CD14-positive monocyte (primary cell): Measurements from ENCODE around the gene PEX19. TPM values are rescaled to one million over a fixed set of nuclear protein-coding genes. Genes with fewer than 3 reads are reported as not detected.

Experiments used
- DNase-seq, 3 donors: peaks; one replicate each; pipeline ENCODE4 v3.0.0-alpha.2; 2011 to 2022
- H2AFZ ChIP-seq: 2 replicates; pipeline ENCODE4 v1.6.0; 2012; ENCODE audit warnings: mild to moderate bottlenecking, low read depth, low read length, inconsistent platforms; ENCODE audit not compliant: insufficient read depth, poor library complexity, severe bottlenecking
- H3K27ac ChIP-seq, 2 donors: 1 replicate in 1 of 2; 2 replicates in 1 of 2; pipeline ENCODE4 v1.5.1; 2012 to 2013; ENCODE audit warnings: low read length in 2 of 2, control low read depth in 1 of 2, inconsistent platforms in 1 of 2, low read depth in 1 of 2, mild to moderate bottlenecking in 1 of 2
- H3K27me3 ChIP-seq, 2 donors: one replicate each; pipeline versions ENCODE4 v1.6.0 to v1.6.1; 2011 to 2013; ENCODE audit warnings: low read length in 2 of 2; ENCODE audit not compliant: control insufficient read depth in 2 of 2, insufficient read depth in 2 of 2
- H3K36me3 ChIP-seq, 2 donors: replicated peaks in 1 of 2; 1 replicate in 1 of 2; 2 replicates in 1 of 2; pipeline versions ENCODE4 v1.5.1 to v1.6.1; 2012 to 2013; ENCODE audit warnings: low read length in 2 of 2, control low read depth in 1 of 2, inconsistent platforms in 1 of 2, mild to moderate bottlenecking in 1 of 2; ENCODE audit not compliant: insufficient read depth in 2 of 2, control insufficient read depth in 1 of 2
- H3K4me1 ChIP-seq, 2 donors: 1 replicate in 1 of 2; 2 replicates in 1 of 2; pipeline versions ENCODE4 v1.5.1 to v1.6.1; 2012 to 2013; ENCODE audit warnings: low read length in 2 of 2, control low read depth in 1 of 2, inconsistent platforms in 1 of 2, mild to moderate bottlenecking in 1 of 2, moderate library complexity in 1 of 2; ENCODE audit not compliant: insufficient read depth in 2 of 2, control insufficient read depth in 1 of 2
- H3K4me2 ChIP-seq: replicated peaks from 2 replicates; pipeline ENCODE3; 2012; ENCODE audit warnings: low read length, moderate library complexity, mild to moderate bottlenecking; ENCODE audit not compliant: poor library complexity, severe bottlenecking; ENCODE audit errors: extremely low read depth
- H3K4me3 ChIP-seq, 3 experiments: fragments of 200-600 bp in 1 of 3; sonication (generic) in 1 of 3; replicated peaks in 1 of 3; 1 replicate in 2 of 3; 2 replicates in 1 of 3; pipeline ENCODE4 v1.5.1; 2011 to 2013; ENCODE audit warnings: low read length in 3 of 3, mild to moderate bottlenecking in 3 of 3, control low read depth in 2 of 3, low read depth in 2 of 3, inconsistent platforms in 1 of 3, moderate library complexity in 1 of 3
- H3K79me2 ChIP-seq: 2 replicates; pipeline ENCODE4 v1.6.0; 2012; ENCODE audit warnings: mild to moderate bottlenecking, control low read depth, inconsistent platforms, low read length, moderate library complexity; ENCODE audit not compliant: insufficient read depth
- H3K9ac ChIP-seq: 2 replicates; pipeline ENCODE4 v1.6.0; 2017; ENCODE audit warnings: low read length, mild to moderate bottlenecking; ENCODE audit not compliant: insufficient read depth, poor library complexity, severe bottlenecking
- H3K9me3 ChIP-seq, 2 donors: replicated peaks in 1 of 2; 1 replicate in 1 of 2; 2 replicates in 1 of 2; pipeline versions ENCODE4 v1.5.1 to v1.6.1; 2012 to 2013; ENCODE audit warnings: low read length in 2 of 2, control low read depth in 1 of 2; ENCODE audit not compliant: control insufficient read depth in 1 of 2, insufficient read depth in 1 of 2
- H4K20me1 ChIP-seq: 2 replicates; pipeline ENCODE4 v1.6.0; 2012; ENCODE audit warnings: mild to moderate bottlenecking, low read length, control low read depth, moderate library complexity; ENCODE audit not compliant: insufficient read depth
- H3K27ac Mint-ChIP-seq, 7 donors: one replicate each; pipeline ENCODE4 v1.8.0; 2020; ENCODE audit warnings: mild to moderate bottlenecking in 7 of 7, mixed read lengths in 7 of 7, moderate library complexity in 6 of 7, inconsistent platforms in 2 of 7
- H3K27me3 Mint-ChIP-seq, 3 donors: one replicate each; pipeline ENCODE4 v1.8.0; 2021 to 2022; ENCODE audit warnings: low read depth in 3 of 3, mild to moderate bottlenecking in 3 of 3, mixed read lengths in 3 of 3, moderate library complexity in 3 of 3, inconsistent platforms in 1 of 3
- H3K36me3 Mint-ChIP-seq, 2 donors: one replicate each; pipeline ENCODE4 v1.8.0; 2020; ENCODE audit warnings: mixed read lengths in 2 of 2, inconsistent platforms in 1 of 2, mild to moderate bottlenecking in 1 of 2
- H3K4me1 Mint-ChIP-seq: one replicate; pipeline ENCODE4 v1.8.0; 2020; ENCODE audit warnings: mild to moderate bottlenecking, mixed read lengths
- H3K4me3 Mint-ChIP-seq, 2 donors: one replicate each; pipeline ENCODE4 v1.8.0; 2020; ENCODE audit warnings: mild to moderate bottlenecking in 2 of 2, mixed read lengths in 2 of 2, moderate library complexity in 1 of 2
- H3K9me3 Mint-ChIP-seq, 7 donors: one replicate each; pipeline ENCODE4 v1.8.0; 2020 to 2022; ENCODE audit warnings: mixed read lengths in 7 of 7, mild to moderate bottlenecking in 6 of 7, moderate library complexity in 6 of 7, inconsistent platforms in 2 of 7
- CTCF ChIP-seq: fragments of 200-600 bp; IDR thresholded peaks from one replicate; pipeline ENCODE4 v1.8.0; 2022; ENCODE audit warnings: antibody characterized with exemption, mild to moderate bottlenecking
- WGBS: methylation state at CpG from one replicate; pipeline ENCODE4 v1.1.5; 2013; ENCODE audit warnings: missing lambda C conversion rate; ENCODE audit not compliant: insufficient coverage; 5-methylcytosine and 5-hydroxymethylcytosine counted together
- intact Hi-C, 2 donors: fragments of 100-400 bp; cut with micrococcal nuclease; formaldehyde crosslinking; loops; one replicate each; pipeline versions ENCODE4 v1.15.0 to v1.15.1; 2023
- polyA plus RNA-seq, 3 donors: library from polyadenylated mRNA; depleted of rRNA in 1 of 3; unstranded in 2 of 3; stranded (reverse) in 1 of 3; fragments of 300-500 nt in 2 of 3; fragments of >200 nt in 1 of 3; fragmentation: Illumina TruSeq in 2 of 3; gene quantifications; 1 replicate in 2 of 3; 2 replicates in 1 of 3; pipeline ENCODE4 v1.2.3, GENCODE V29; 2012 to 2021

PEX19 gene
- polyA plus RNA-seq, 3 donors, result 17.4 to 38.2 (median 37.4) TPM

GRCh38 chr1:160267284-160267991 lies 17.5 kb downstream of the PEX19 start:
- no peak overlapping the region for H2AFZ ChIP-seq
- peaks cover 2 to 7% (median 5%) of the 10 kb centered on the region in 3 donors for H3K27me3 Mint-ChIP-seq
- H3K9me3 Mint-ChIP-seq, result no peaks in the 10 kb centered on the region
- no peak for TF ChIP-seq CTCF
- H3K9ac ChIP-seq, result no peak overlapping the region
- no peaks in the 10 kb centered on the region for H4K20me1 ChIP-seq
- peaks cover 6% of the 10 kb centered on the region in 2 donors for H3K4me1 ChIP-seq
- 93% methylated on average over 9 of the region's 10 CpGs for WGBS
- no peak for DNase-seq
- H3K27me3 ChIP-seq, result no peaks in the 10 kb centered on the region
- no peak overlapping the region for H3K27ac ChIP-seq
- H3K79me2 ChIP-seq, result no peaks in the 10 kb centered on the region
- peaks cover 4% of the 10 kb centered on the region for H3K4me1 Mint-ChIP-seq
- no peak overlapping the region for H3K4me3 Mint-ChIP-seq
- H3K36me3 ChIP-seq, result no peaks in the 10 kb centered on the region
- H3K27ac Mint-ChIP-seq, result no peak overlapping the region
- H3K4me3 ChIP-seq, result no peak overlapping the region
- H3K9me3 ChIP-seq, result no peaks in the 10 kb centered on the region
- H3K4me2 ChIP-seq, result no peak overlapping the region
- no peaks in the 10 kb centered on the region for H3K36me3 Mint-ChIP-seq
- intact Hi-C loops, result no loop called here

GRCh38 chr1:160264795-160265307 lies 20.1 kb downstream of the PEX19 start:
- H3K27ac Mint-ChIP-seq, result no peak overlapping the region

More at GRCh38 chr1:160264795-160265307, 20.1 kb downstream of the PEX19 start:
- WGBS, result no CpG with 5 or more reads among the region's 4 CpGs
- intact Hi-C loops, result loop anchor here in 1 of 2 donors (2.0 kb wide), 1 partner anchor 20 kb away; the partner anchor contains the start of gene PEX19
- no peak overlapping the region for H3K27ac ChIP-seq
- H3K4me1 Mint-ChIP-seq, result peaks cover 20% of the 10 kb centered on the region
- no peaks in the 10 kb centered on the region for H3K9me3 ChIP-seq
- no peaks in the 10 kb centered on the region for H3K27me3 ChIP-seq
- H3K4me3 ChIP-seq, result no peak overlapping the region
- H3K27me3 Mint-ChIP-seq, result peaks cover 2 to 7% (median 5%) of the 10 kb centered on the region in 3 donors
- H2AFZ ChIP-seq, result no peak overlapping the region
- DNase-seq, result no peak
- H3K36me3 ChIP-seq, result no peaks in the 10 kb centered on the region
- no peak overlapping the region for H3K9ac ChIP-seq
- H3K4me2 ChIP-seq, result no peak overlapping the region
- no peaks in the 10 kb centered on the region for H4K20me1 ChIP-seq
- peaks cover 24% of the 10 kb centered on the region for H3K79me2 ChIP-seq
- H3K36me3 Mint-ChIP-seq, result peaks cover under 1 to 5% of the 10 kb centered on the region in 2 donors
- H3K9me3 Mint-ChIP-seq, result no peaks in the 10 kb centered on the region
- TF ChIP-seq CTCF, result no peak
- H3K4me1 ChIP-seq, result peaks cover 21 to 23% of the 10 kb centered on the region in 2 donors
- H3K4me3 Mint-ChIP-seq, result no peak overlapping the region
